NCI-H2107 treated with DMSO at 0.1 percent for 48 hours (cell line): ENCODE measurements around the gene GLRA1.
"Not testable (repeated sequence)": the region's sequence is repeated elsewhere in the genome, so short reads cannot be mapped to it uniquely, and the experiment has no call there.

Experiments used
- DNase-seq: peaks from one replicate; lab custom pipeline; 2025; ENCODE audit not compliant: unreplicated experiment; lab: John Stamatoyannopoulos, UW

The GLRA1 gene

DNA sequence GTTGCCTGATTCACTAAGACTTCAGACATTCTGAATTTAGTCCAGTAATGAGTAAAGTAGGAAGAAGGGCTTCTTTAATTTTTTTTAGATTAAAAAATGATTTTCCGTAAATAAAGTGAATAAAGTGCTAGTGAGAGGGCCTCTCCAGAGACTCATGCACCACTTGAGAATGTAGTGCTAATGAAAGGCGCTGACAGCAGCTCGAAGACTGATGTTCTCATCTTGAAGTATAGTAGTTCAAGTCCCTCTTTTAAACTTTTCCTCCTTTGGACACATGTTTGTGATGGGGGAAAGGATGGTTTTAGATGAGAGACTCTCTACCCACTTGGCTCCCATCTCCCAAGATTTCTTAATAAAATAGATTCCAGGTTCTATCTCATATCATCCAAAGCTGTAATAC is 104.4 kb downstream of the GLRA1 start:
- no peak for DNase-seq

DNA sequence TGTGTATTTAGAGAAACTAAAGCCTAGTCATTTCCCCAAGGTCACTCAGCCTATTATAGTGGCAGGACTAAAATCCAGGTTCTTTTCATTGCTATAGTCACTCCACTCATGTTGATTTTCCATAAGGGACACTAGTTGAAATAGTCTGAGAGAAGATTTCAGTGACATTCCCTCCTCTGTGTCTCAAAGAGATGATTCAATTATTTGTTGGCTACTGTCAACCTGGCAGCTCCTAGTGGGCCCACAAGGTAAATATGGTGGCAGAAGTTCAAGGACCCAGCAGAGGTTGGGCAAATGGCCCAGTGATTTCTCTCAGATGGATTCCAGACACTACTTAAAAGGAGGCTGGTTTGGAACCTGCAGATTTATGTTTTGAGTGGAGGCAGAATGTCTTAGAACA is 104.8 kb downstream of the GLRA1 start:
- no peak for DNase-seq

DNA sequence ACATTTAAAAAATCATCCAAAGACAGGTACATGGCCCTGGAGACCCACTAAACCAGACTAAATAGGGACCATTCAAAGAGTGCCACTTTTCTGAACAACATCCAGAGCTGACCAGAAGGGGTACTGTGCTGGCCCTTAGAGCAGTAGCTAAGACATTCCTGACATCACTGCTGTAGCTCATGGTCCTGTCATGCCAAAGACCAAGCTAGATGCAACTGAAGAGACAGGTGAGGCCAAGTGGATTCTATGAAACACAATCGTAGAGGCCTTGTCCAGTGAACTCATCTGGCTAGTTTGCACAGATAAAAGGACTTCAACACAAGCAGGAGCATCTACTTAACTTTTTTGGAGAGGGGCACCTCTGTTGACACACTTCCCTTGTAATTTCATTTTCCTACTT is 109.6 kb downstream of the GLRA1 start:
- no peak for DNase-seq

DNA sequence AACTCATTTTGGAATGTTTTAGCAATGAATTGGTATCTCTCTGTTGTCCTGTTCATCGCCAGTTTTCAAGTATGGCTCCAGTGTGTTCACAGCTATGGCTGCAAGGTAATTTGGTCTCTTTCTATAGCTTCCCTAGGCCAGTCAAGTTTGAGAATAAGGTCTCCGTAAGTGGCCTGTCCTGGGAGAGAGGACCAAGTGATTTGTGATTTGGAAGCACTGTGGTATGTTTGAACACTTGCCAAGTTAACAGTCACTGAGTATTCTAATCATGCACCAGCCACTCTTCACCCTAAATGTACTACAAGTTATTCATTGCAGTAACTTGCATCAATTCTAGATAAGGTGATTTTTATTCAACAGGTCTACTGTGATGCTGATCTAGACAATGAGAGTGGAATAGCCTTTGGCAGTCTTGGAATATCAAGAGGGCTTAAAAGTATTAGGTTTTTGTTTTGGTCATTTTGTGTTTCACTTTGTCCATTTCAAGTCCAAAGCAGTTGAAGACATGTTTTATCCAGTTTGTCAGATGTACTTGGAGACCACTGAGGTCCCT is 111.8 kb downstream of the GLRA1 start:
- DNase-seq, result no peak

DNA sequence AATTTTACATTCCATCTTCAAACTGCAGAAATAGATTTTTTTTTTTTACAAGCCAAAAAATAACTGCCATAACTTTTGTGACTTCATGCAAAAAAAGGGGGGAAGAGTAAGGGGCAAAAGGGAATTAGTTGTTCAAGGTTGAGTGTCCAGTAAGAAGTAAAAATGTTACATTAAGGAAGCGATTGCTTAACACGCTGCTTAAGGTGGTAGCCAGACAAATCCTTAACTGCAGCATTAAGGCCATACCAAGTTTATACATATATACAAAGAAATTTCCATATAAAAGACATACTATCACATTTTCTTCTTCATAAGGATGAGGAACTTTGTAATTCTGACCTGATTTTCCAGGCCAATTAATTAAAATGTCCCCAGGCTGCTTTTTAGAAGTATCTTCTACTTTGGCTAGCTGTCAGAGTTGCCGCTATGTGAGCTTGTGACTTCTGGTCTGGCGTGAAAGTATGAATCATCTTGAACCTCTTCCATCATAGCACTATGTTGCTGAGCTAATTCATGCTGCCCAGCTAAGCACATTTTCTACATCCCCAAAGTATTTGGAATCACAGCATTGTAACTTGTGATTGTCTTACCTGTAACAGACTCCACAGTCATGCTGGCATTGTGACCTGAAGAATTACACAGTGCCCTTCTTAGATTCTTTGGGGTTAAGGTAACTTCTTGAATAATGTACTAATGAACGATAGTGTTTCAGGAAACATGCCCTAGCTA is 112.9 kb downstream of the GLRA1 start:
- DNase-seq, result no peak

DNA sequence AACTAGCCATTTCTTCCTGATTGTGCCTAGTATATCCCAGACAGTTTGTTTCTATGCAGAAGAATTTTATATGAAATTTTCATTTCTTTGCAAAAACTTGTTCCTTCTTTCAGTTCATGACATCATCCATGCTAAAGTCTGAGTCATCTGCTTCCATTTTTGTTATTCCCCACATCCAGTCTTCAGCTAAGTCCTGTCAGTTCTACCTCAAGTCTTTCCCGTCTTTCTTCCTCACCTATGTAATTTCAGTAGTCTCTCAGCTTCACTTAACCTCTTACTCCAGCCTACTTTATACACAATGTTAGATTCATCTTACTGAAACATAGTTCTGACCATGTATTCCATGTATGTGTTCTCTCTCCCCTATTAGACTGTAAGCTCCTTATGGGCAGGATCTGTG is 113.8 kb downstream of the GLRA1 start:
- no peak for DNase-seq

DNA sequence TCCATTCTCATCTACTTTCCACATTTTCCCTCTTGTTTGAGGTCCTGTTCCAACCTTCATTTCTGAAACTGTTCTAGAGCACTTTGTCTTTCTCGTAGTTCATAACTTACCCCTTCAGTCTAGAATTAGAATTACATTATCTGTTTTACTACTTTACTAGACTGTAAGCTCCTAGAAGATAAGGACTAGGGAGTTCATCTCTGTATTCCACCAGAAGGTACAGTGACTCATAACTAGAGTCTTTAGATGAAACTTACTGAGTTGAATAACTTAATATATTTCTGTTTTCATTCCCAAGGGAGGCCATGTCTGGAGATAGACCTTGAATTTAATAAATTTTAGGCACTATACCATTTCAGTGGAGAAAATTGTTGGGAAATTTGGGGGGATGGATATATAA is 114.2 kb downstream of the GLRA1 start:
- DNase-seq, result no peak

DNA sequence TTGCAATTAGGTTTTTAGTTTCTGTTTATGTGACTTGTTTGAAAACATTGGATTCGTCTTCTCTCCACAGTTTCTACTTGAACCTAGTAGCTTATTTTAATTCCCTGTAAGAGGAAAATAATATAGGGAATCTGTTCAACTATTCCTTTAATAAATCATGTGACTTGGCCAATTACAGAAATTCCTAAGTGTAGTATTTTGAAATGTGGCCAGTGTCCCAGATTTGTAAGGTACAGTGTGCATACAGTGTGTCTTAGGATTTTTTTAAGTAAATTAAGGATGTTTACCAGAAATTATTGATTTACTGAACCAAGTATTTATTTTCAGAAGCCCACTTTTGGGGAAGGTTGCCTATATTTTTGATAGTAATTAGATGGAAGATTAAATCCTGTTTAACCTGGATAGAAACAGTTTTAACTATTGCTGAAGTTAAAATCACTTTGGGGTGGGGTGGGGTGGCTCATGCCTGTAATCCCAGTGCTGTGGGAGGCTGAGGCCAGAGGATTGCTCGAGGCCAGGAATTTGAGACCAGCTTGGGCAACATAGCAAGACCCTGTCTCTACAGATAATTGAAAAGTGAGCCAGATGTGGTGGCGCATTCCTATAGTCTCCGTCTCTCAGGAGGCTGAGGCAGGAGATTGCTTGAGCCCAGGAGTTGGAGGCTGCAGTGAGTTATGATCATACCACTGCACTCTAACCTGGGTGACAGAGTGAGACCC is 116.0 kb downstream of the GLRA1 start:
- no peak for DNase-seq

DNA sequence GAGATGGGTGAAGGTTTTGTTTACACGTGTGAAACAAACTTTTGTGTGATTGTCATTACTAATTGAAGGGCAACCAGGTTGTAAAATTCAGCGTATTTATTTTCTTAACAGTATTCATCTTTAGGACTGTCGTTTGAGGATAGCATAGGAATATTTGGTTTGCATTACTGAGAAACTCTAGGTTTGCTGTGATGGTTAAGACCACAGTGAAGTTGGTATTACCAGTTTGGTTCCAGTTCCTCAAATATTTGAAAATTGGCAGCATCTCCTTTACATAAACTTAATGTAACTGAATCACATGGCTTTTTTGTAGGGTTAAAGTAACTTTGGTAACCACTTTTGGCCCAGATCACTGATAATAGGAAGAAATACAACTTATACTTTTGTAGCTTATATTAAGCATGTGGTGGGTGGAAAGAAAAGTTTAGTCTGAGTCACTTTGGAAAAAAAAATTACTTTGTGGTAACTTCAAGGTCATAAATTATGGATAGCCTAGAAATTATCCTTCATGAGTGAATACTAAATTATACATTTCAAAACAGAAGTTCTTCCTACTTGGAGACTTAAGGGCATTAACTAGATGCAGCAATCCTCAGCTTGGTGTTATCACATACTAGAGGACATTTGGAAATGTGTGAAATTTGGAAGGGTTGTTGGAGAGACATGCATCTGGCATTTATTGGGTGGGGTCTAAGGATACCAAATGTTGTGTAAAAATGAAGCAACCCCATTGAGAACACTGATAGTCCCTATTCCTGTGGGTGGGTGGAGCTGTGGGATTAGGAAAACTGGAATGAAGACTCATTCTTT is 119.0 kb downstream of the GLRA1 start:
- no peak for DNase-seq

DNA sequence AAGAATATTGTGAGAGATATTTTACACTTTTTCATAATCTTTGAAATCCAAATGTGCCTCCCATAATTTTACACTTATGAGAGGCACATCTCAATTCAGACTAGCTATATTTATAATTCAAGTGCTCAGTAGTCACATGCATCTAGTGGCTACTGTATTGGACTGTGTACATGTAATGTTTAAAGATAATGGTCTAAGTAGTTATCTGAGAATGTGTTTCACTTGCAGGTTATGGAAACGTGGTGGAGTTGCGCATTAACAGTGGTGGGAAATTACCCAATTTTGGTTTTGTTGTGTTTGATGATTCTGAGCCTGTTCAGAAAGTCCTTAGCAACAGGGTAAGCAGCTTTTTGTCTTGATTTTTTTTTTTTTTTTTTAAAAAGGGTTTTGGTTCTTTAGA is 124.1 kb downstream of the GLRA1 start:
- DNase-seq, result no peak

DNA sequence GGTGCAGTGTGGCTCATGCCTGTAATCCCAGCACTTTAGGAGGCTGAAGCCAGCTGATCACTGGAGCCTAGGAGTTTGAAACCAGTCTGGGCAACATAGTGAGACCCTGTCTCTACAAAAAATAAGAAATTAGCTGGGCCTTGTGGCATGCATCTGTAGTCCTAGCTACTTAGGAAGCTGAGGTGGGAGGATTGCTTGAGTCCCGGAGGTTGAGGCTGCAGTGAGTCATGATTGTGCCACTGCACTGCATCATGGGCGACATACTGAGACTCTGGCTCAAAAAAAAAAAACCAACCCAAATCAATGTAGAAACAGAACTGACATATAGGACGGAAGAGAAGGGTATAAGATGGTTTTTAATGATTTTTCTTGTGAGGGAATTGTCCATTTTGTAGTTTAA is 125.2 kb downstream of the GLRA1 start:
- no peak for DNase-seq

DNA sequence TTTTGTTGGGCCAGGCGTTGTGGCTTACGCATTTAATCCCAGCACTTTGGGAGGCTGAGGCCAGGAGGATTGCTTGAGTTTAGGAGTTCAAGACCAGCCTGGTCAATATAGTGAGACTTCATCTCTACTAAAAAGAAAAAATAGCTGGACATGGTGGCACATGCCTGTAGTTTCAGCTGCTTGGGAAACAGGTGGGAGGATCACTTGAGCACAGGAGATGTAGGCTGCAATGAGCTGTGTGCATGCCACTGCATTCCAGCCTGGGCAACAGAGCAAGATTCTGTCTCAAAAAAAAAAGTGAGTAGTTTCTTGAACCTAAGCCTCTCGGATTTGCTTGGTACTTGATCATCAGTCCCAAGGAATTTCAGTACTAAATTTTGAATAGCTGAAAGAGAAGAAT is 126.0 kb downstream of the GLRA1 start:
- no peak for DNase-seq

DNA sequence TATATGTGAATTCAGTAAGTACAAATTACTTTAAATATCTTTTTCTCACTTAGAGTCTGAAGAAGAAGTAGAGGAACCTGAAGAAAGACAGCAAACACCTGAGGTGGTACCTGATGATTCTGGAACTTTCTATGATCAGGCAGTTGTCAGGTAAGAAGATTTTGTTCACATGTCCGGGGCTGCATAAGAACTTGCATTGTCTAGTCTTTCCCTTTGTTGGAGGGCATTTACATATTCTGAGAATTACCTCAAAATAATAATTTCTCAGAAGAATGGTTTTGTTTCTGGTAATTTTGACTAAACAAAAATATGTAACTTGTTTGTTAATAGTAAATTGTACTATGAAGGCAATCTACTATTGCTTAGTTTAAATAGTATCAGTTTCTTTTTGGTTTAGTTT is 129.2 kb downstream of the GLRA1 start:
- DNase-seq, result no peak

DNA sequence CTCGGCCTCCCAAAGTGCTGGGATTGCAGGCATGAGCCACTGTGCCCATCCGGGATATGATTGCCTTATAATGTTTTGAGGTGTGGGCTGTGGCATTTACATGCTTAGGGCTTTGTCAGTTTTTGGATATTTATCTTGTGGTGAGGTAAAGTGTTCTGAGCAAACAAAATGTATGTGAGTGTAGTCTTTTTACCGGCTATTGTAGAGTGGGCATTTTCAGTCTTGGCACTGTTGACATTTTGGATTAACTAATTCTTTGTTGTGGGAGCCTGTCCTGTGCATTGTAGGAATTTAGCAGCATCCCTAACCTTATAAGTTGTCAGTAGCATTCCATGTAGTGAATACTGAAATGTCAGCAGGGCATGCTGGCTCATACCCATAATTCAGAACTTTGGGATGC is 131.3 kb downstream of the GLRA1 start:
- DNase-seq, result no peak

DNA sequence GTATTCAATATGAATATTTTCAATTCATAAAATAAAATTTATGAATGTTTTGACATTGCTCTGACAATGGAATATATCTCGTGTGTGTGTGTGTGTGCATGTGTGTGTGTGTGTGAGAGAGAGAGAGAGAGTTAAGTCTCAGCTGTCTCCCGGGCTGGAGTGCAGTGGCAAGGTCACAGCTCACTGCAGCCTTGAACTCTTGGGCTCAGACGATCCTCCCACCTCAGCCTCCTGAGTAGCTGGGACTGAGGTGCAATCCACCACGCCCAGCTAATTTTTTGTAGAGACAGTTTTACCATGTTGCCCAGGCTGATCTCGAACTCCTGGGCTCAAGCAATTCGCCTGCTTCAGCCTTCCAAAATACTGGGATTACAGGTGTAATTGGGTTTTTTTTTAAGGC is 136.8 kb downstream of the GLRA1 start:
- DNase-seq, result no peak

DNA sequence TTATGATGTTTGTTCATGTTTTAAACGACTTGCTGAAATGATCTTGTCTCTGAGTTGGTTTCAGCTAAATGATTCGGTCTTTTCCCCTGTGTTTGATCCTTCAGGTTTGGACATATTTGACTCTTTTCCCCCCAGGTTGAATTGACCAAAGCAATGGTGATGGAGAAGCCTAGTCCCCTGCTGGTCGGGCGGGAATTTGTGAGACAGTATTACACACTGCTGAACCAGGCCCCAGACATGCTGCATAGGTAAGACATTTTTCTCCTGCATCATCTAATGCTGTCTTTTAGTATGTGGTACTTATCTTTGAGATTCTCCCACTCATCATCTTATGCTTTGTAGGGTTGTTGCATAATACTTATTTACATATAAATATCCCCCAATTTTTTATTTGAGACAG is 138.2 kb downstream of the GLRA1 start:
- DNase-seq, result no peak

DNA sequence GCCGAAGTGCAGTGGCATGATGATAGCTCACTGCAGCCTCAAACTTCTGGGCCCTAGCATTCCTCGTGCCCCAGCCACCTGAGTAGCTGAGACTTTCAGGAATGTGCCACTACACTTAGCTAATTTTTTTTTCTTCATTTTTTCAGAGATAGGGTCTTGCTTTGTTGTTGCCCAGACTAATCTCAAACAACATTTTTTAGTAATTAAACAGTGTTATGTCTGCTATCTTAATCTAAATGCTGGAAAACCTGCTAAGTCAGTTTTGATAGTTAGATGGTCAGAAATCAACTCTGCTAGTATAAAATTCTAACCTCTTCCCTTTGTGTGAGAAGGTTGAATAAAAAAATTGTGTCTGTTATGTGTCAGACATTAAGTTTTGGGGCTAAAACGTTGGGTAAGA is 140.5 kb downstream of the GLRA1 start:
- DNase-seq, result no peak

DNA sequence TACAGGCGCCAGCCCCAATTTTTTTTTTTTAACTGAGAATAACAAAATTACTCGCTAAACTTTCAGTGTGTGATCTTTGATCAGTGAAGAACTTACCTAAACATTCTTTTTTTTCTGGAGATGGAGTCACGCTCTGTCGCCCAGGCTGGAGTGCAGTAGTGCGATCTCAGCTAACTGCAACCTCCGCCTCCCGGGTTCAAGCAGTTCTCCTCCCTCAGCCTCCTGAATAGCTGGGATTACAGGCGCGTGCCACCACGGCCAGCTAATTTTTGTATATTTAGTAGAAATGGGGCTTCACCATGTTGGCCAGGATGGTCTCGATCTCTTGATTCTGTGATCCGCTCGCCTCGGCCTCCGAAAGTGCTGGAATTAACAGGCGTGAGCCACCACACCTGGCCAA is 141.0 kb downstream of the GLRA1 start:
- DNase-seq, result not testable (repeated sequence)

DNA sequence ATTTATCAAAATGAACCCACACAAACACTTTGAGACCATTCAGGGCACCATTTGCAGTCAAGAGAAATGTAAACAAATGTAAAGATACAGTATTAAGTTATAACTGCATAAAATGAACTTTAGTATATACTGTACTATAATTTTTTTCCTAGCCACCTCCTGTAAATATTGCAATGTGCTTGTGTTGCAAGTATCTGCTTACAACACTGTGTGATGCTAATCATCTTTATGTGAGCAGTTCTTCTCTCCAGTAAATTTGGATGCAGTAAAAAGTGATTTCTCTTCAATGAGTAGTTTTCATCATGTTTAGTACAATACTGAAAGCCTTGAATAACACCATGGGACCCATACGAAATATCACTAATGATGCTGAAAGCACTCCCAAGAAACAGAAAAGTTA is 143.4 kb downstream of the GLRA1 start:
- DNase-seq, result no peak

DNA sequence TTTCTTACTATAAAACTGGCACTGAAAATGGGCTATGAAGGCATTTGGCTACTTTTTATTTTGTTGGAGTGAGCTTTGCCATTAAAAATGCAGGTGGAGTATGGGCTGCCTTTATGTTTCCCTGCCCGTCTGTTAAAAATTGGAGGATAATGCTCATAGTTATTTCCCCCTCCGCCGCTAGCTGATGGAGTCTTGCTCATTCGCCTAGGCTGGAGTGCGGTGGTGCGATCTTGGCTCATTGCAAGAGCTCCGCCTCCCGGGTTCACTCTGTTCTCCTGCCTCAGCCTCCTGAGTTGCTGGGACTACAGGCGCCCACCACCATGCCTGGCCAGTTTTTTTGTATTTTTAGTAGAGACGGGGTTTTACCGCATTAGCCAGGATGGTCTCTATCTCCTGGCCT is 144.3 kb downstream of the GLRA1 start:
- DNase-seq, result no peak

DNA sequence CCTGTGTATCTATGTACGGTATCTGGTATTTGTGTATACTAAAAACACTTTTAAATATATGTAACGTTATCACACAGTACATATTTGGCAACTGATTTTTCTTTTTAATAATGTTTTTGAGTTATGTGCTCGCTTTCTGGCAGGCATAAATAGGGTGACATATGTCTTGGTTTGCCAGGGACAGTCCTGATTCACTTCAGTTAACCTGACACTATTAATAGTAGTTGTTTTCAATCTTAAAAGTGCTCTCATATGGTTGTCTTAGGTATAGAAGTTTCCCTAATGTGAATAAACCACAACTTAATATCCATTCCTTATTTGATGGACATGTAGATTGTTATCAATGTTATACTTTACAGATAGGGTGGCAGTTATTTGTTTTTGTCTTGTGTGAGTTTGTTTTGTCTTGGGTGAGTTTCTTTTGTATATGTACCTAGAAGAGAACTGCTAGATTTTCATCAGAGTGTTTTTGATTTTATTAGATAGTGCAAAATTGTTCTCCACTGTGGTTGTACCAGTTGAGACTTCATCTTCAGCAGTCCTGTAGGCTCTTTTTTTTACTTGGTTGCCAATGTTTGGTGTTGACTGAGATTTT is 145.0 kb downstream of the GLRA1 start:
- no peak for DNase-seq
